MCF 10A (cell line): ENCODE data around the gene OTOF. TPM values are rescaled to one million over a fixed set of nuclear protein-coding genes. Genes with fewer than 3 reads are reported as not detected.

ENCODE experiments used
- BruUV-seq: library from RNA; stranded (reverse); fragments of 400-500 nt; replicated peaks from 2 replicates; lab custom pipeline; 2021; lab: Mats Ljungman, UMichigan
- CTCF ChIA-PET: fragments of 300-600 bp; sonication (Branson Sonifier 250); formaldehyde crosslinking; extraction: SDS; loops from one replicate; lab custom pipeline; 2021; ENCODE audit warnings: antibody characterized with exemption, inconsistent platforms; lab: Yijun Ruan, JAX
- POLR2A ChIA-PET: fragments of 300-600, 350-650 bp; sonication (Branson Sonifier 250); formaldehyde crosslinking; extraction: SDS; loops from one replicate; lab custom pipeline; 2020; ENCODE audit warnings: antibody characterized with exemption, inconsistent platforms; lab: Yijun Ruan, JAX
- DNase-seq: peaks from one replicate; pipeline ENCODE4 v3.0.0-alpha.2; 2018; ENCODE audit not compliant: unreplicated experiment
- H3K27ac Mint-ChIP-seq: one replicate; pipeline ENCODE4 v1.8.0; 2022; ENCODE audit warnings: mild to moderate bottlenecking, low read depth, mixed read lengths; ENCODE audit not compliant: unreplicated experiment
- H3K27me3 Mint-ChIP-seq: one replicate; pipeline ENCODE4 v1.8.0; 2022; ENCODE audit warnings: mixed read lengths; ENCODE audit not compliant: insufficient read depth, unreplicated experiment
- H3K36me3 Mint-ChIP-seq: one replicate; pipeline ENCODE4 v1.8.0; 2022; ENCODE audit warnings: mild to moderate bottlenecking, moderate library complexity, mixed read lengths; ENCODE audit not compliant: insufficient read depth, unreplicated experiment
- H3K4me1 Mint-ChIP-seq: one replicate; pipeline ENCODE4 v1.8.0; 2022; ENCODE audit warnings: mixed read lengths; ENCODE audit not compliant: insufficient read depth, unreplicated experiment
- H3K4me3 Mint-ChIP-seq: one replicate; pipeline ENCODE4 v1.8.0; 2022; ENCODE audit warnings: mild to moderate bottlenecking, moderate library complexity, mixed read lengths; ENCODE audit not compliant: unreplicated experiment
- H3K9me3 Mint-ChIP-seq: one replicate; pipeline ENCODE4 v1.8.0; 2022; ENCODE audit warnings: mixed read lengths; ENCODE audit not compliant: unreplicated experiment
- intact Hi-C: fragments of 100-400 bp; cut with micrococcal nuclease; formaldehyde crosslinking; loops from 2 replicates; pipeline ENCODE4 v1.14.1; 2022
- total RNA-seq: library from RNA; stranded (reverse); gene quantifications from 2 replicates; pipeline ENCODE4 v1.2.3, GENCODE V29; 2022
- TF ChIP-seq, protein P1 (sequence below): fragments of 200-600 bp; IDR thresholded peaks from one replicate; pipeline ENCODE4 v1.8.0; 2022; ENCODE audit warnings: antibody characterized with exemption, mild to moderate bottlenecking; ENCODE audit not compliant: unreplicated experiment

Gene OTOF
- total RNA-seq, 1 experiment from 2014 or later, result not detected

- Mint-ChIP-seq H3K27ac (no peak overlapping the region), H3K27me3 (peaks cover 8% of the 10 kb centered on the region), H3K36me3 (no peaks in the 10 kb centered on the region), H3K4me3 (no peak overlapping the region), H3K9me3 (no peaks in the 10 kb centered on the region), H3K4me1 (peaks cover 8% of the 10 kb centered on the region)
- ChIA-PET CTCF (interaction anchor here (0.6 to 1.8 kb wide), 2 partner anchors 11 to 1024 kb away, joined by 3 to 5 read pairs; no protein-coding TSS in a partner anchor), POLR2A (no interaction called here)
- no TSS peak for BruUV-seq
- TF ChIP-seq, protein P1, sequence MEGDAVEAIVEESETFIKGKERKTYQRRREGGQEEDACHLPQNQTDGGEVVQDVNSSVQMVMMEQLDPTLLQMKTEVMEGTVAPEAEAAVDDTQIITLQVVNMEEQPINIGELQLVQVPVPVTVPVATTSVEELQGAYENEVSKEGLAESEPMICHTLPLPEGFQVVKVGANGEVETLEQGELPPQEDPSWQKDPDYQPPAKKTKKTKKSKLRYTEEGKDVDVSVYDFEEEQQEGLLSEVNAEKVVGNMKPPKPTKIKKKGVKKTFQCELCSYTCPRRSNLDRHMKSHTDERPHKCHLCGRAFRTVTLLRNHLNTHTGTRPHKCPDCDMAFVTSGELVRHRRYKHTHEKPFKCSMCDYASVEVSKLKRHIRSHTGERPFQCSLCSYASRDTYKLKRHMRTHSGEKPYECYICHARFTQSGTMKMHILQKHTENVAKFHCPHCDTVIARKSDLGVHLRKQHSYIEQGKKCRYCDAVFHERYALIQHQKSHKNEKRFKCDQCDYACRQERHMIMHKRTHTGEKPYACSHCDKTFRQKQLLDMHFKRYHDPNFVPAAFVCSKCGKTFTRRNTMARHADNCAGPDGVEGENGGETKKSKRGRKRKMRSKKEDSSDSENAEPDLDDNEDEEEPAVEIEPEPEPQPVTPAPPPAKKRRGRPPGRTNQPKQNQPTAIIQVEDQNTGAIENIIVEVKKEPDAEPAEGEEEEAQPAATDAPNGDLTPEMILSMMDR, result no peak
- no peak for DNase-seq
- intact Hi-C loops, result no loop called here
Observed at GRCh38 chr2:26479789-26480565, 2.1 kb upstream of the OTOF start.

GRCh38 chr2:26479131-26479788, 1.3 kb upstream of the OTOF start:
- Mint-ChIP-seq H3K9me3 (no peaks in the 10 kb centered on the region), H3K36me3 (no peaks in the 10 kb centered on the region), H3K27me3 (peaks cover 1% of the 10 kb centered on the region), H3K4me3 (no peak overlapping the region), H3K27ac (no peak overlapping the region), H3K4me1 (peaks cover 8% of the 10 kb centered on the region)
- DNase-seq, result no peak
- CTCF ChIA-PET, result no interaction called here
- POLR2A ChIA-PET, result no interaction called here
- TF ChIP-seq, protein P1, result no peak
- no TSS peak for BruUV-seq
- intact Hi-C loops, result no loop called here

DNA sequence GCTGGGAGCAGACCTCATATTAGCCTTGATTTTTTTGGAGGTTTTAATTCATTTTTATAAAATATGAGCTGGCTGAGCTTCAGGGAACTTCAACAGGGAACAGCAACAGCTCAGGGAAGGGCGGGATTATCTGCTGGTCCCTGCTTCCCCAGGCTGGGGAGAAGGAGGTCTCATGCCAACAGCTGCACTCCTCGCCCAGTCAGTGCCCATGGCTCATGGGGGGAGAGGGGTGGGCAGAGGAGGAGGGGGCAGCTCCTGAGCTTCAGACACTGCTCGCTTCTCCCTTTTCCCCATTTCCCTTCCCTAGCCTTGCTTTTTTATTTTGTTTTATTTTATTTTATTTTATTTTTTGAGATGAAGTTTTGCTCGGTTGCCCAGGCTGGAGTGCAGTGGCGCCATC, 442 bp upstream of the OTOF start:
- ChIA-PET CTCF (interaction anchor here (1.7 kb wide), 1 partner anchor 11 kb away, joined by 5 read pairs; no protein-coding TSS in a partner anchor), POLR2A (interaction anchor here (0.6 kb wide), 1 partner anchor 122 kb away, joined by 4 read pairs; no protein-coding TSS in a partner anchor)
- TF ChIP-seq, protein P1, result no peak
- no peaks in the 10 kb centered on the region for H3K36me3 Mint-ChIP-seq
- no peak overlapping the region for H3K27ac Mint-ChIP-seq
- intact Hi-C loops, result no loop called here
- DNase-seq, result no peak
- no peaks in the 10 kb centered on the region for H3K27me3 Mint-ChIP-seq
- BruUV-seq, result no TSS peak
- peaks cover 8% of the 10 kb centered on the region for H3K4me1 Mint-ChIP-seq
- H3K4me3 Mint-ChIP-seq, result no peak overlapping the region
- no peaks in the 10 kb centered on the region for H3K9me3 Mint-ChIP-seq
